Hepatocyte (in vitro differentiated cells): ENCODE data around the gene SEMA3G. TPM values are rescaled to one million over a fixed set of nuclear protein-coding genes. Genes with fewer than 3 reads are reported as not detected.

Experiments
- DNase-seq: peaks from one replicate; pipeline ENCODE4 v3.0.0-alpha.2; 2016; ENCODE audit warnings: low spot score
- H2AFZ ChIP-seq: fragments of 200-600 bp; sonication (generic); 2 replicates; pipeline ENCODE4 v1.6.0; 2016; ENCODE audit warnings: antibody characterized with exemption, mild to moderate bottlenecking
- H3K27ac ChIP-seq: fragments of 200-600 bp; sonication (generic); 2 replicates; pipeline ENCODE4 v1.5.1; 2016; ENCODE audit warnings: mild to moderate bottlenecking
- H3K27me3 ChIP-seq: fragments of 200-600 bp; sonication (generic); 2 replicates; pipeline ENCODE4 v1.6.1; 2016
- H3K36me3 ChIP-seq: fragments of 200-600 bp; sonication (generic); replicated peaks from 2 replicates; pipeline ENCODE4 v1.5.1; 2016; ENCODE audit warnings: low read depth; ENCODE audit not compliant: insufficient read depth
- H3K4me1 ChIP-seq: fragments of 200-600 bp; sonication (generic); 2 replicates; pipeline ENCODE4 v1.5.1; 2016; ENCODE audit warnings: mild to moderate bottlenecking, moderate library complexity; ENCODE audit not compliant: insufficient read depth
- H3K4me2 ChIP-seq: fragments of 200-600 bp; sonication (generic); 2 replicates; pipeline ENCODE4 v1.6.0; 2016
- H3K4me3 ChIP-seq: fragments of 200-600 bp; sonication (generic); 2 replicates; pipeline ENCODE4 v1.5.1; 2016; ENCODE audit warnings: mild to moderate bottlenecking
- H3K79me2 ChIP-seq: fragments of 200-600 bp; sonication (generic); 2 replicates; pipeline ENCODE4 v1.6.0; 2017; ENCODE audit warnings: mild to moderate bottlenecking
- H3K9me2 ChIP-seq: fragments of 200-600 bp; sonication (generic); replicated peaks from 2 replicates; pipeline ENCODE4 v1.6.0; 2017; ENCODE audit warnings: mild to moderate bottlenecking; ENCODE audit not compliant: insufficient read depth
- H3K9me3 ChIP-seq: fragments of 200-600 bp; sonication (generic); 2 replicates; pipeline ENCODE4 v1.5.1; 2016; ENCODE audit warnings: low read depth, mild to moderate bottlenecking
- H4K20me1 ChIP-seq: fragments of 200-600 bp; sonication (generic); 2 replicates; pipeline ENCODE4 v1.6.0; 2016; ENCODE audit warnings: mild to moderate bottlenecking; ENCODE audit not compliant: insufficient read depth, poor library complexity, severe bottlenecking
- CTCF ChIP-seq: fragments of 200-600 bp; sonication (generic); IDR thresholded peaks from 2 replicates; pipeline ENCODE4 v1.5.1; 2016; ENCODE audit warnings: antibody characterized with exemption, mild to moderate bottlenecking; ENCODE audit not compliant: poor library complexity
- EZH2 ChIP-seq: fragments of 200-600 bp; sonication (generic); IDR thresholded peaks from 2 replicates; pipeline ENCODE4 v1.6.1; 2016; ENCODE audit warnings: antibody characterized with exemption, mild to moderate bottlenecking, borderline replicate concordance
- EZH2phosphoT487 ChIP-seq: fragments of 200-600 bp; sonication (generic); IDR thresholded peaks from one replicate; pipeline ENCODE4 v1.6.1; 2018; ENCODE audit warnings: antibody characterized with exemption, mild to moderate bottlenecking, low read depth, moderate library complexity; ENCODE audit not compliant: unreplicated experiment, severe bottlenecking
- WGBS: methylation state at CpG from one replicate; pipeline ENCODE4 v1.1.6; 2016; ENCODE audit warnings: low lambda C conversion rate; ENCODE audit errors: missing lambda C conversion rate; 5-methylcytosine and 5-hydroxymethylcytosine counted together
- polyA plus RNA-seq: library from polyadenylated mRNA; unstranded; fragments of >200 nt; fragmentation: Nextera tagmentation; extraction: Ambion mirVana; gene quantifications from 2 replicates; pipeline ENCODE4 v1.2.1, GENCODE V29; 2016
- total RNA-seq: library from RNA; depleted of rRNA; stranded (reverse); fragments of >200 nt; gene quantifications from 2 replicates; pipeline ENCODE4 v1.2.3, GENCODE V29; 2014

The SEMA3G gene
- total and polyA plus RNA-seq, 2 experiments from 2014 or later, result 0.48 to 3.8 TPM

- Histone ChIP-seq H2AFZ (no peak overlapping the region), H3K9me2 (no peaks in the 10 kb centered on the region), H3K4me1 (peaks cover 17% of the 10 kb centered on the region), H3K36me3 (no peaks in the 10 kb centered on the region), H3K4me3 (no peak overlapping the region), H4K20me1 (no peaks in the 10 kb centered on the region), H3K79me2 (no peaks in the 10 kb centered on the region), H3K4me2 (no peak overlapping the region), H3K27me3 (no peaks in the 10 kb centered on the region), H3K9me3 (no peaks in the 10 kb centered on the region), H3K27ac (no peak overlapping the region)
- 86% methylated on average over 6 of the region's 6 CpGs for WGBS
- no peak for DNase-seq
- TF ChIP-seq EZH2phosphoT487 (no peak), CTCF (no peak), EZH2 (no peak)
Measured at GRCh38 chr3:52433996-52434479, 10.9 kb downstream of the SEMA3G start.

GRCh38 chr3:52433328-52433995 lies 11.4 kb downstream of the SEMA3G start:
- DNase-seq, result no peak
- WGBS, result 47% methylated on average over 10 of the region's 10 CpGs
- H3K9me2 ChIP-seq, result no peaks in the 10 kb centered on the region
- H4K20me1 ChIP-seq, result no peaks in the 10 kb centered on the region
- H3K4me1 ChIP-seq, result peaks cover 20% of the 10 kb centered on the region
- no peak for TF ChIP-seq CTCF
- TF ChIP-seq EZH2, result no peak
- no peak for TF ChIP-seq EZH2phosphoT487
- H3K27ac ChIP-seq, result no peak overlapping the region
- H3K4me2 ChIP-seq, result no peak overlapping the region
- H3K27me3 ChIP-seq, result no peaks in the 10 kb centered on the region
- no peak overlapping the region for H2AFZ ChIP-seq
- H3K9me3 ChIP-seq, result no peaks in the 10 kb centered on the region
- H3K4me3 ChIP-seq, result no peak overlapping the region
- no peaks in the 10 kb centered on the region for H3K36me3 ChIP-seq
- no peaks in the 10 kb centered on the region for H3K79me2 ChIP-seq

GRCh38 chr3:52432691-52433141 lies 12.2 kb downstream of the SEMA3G start:
- WGBS, result 69% methylated on average over 4 of the region's 4 CpGs
- no peak overlapping the region for H3K4me3 ChIP-seq
- TF ChIP-seq EZH2, result no peak
- no peak for TF ChIP-seq CTCF
- no peak for TF ChIP-seq EZH2phosphoT487
- DNase-seq, result no peak
- peaks cover 20% of the 10 kb centered on the region for H3K4me1 ChIP-seq
- H3K36me3 ChIP-seq, result no peaks in the 10 kb centered on the region
- no peak overlapping the region for H3K27ac ChIP-seq
- H3K9me2 ChIP-seq, result no peaks in the 10 kb centered on the region
- H4K20me1 ChIP-seq, result no peaks in the 10 kb centered on the region
- no peak overlapping the region for H2AFZ ChIP-seq
- no peaks in the 10 kb centered on the region for H3K27me3 ChIP-seq
- no peak overlapping the region for H3K4me2 ChIP-seq
- no peaks in the 10 kb centered on the region for H3K79me2 ChIP-seq
- no peaks in the 10 kb centered on the region for H3K9me3 ChIP-seq
